Stimulated activated effector memory CD8-positive, alpha-beta T cell treated with anti-CD3 and anti-CD28 coated beads, Interleukin-12 subunit alpha, Interleukin-12 subunit beta, amount 100 ng/mL, for 72 hours (primary cell): Measurements from ENCODE around the gene BCKDHB.

Source experiments
- ATAC-seq: fragments of 150-1000 bp; cut with Tn5 transposase; 2 replicates; pipeline ENCODE4 v1.10.0; 2021
- DNase-seq, 2 donors: peaks; one replicate each; pipeline ENCODE4 v3.0.0; 2021 to 2022; ENCODE audit warnings: low spot score in 2 of 2
- H3K27ac Mint-ChIP-seq: one replicate; pipeline ENCODE4 v1.8.0; 2022; ENCODE audit warnings: mild to moderate bottlenecking, mixed read lengths
- H3K36me3 Mint-ChIP-seq: one replicate; pipeline ENCODE4 v1.8.0; 2022; ENCODE audit warnings: mild to moderate bottlenecking, mixed read lengths
- H3K4me1 Mint-ChIP-seq: one replicate; pipeline ENCODE4 v1.8.0; 2022; ENCODE audit warnings: mixed read lengths
- H3K4me3 Mint-ChIP-seq: one replicate; pipeline ENCODE4 v1.8.0; 2022; ENCODE audit warnings: mild to moderate bottlenecking, mixed read lengths
- H3K9me3 Mint-ChIP-seq: one replicate; pipeline ENCODE4 v1.8.0; 2022; ENCODE audit warnings: mixed read lengths

Gene BCKDHB

GRCh38 chr6:80380566-80380965, 274.1 kb downstream of the BCKDHB start:
- no peak for ATAC-seq
- Mint-ChIP-seq H3K9me3 (peaks cover 1% of the 10 kb centered on the region), H3K27ac (no peak overlapping the region), H3K4me3 (no peak overlapping the region), H3K36me3 (no peaks in the 10 kb centered on the region), H3K4me1 (no peaks in the 10 kb centered on the region)
- DNase-seq, result no peak

GRCh38 chr6:80382811-80383210, 276.3 kb downstream of the BCKDHB start:
- H3K4me1 Mint-ChIP-seq, result no peaks in the 10 kb centered on the region

GRCh38 chr6:80388507-80388906, 282.0 kb downstream of the BCKDHB start:
- DNase-seq (no peak), ATAC-seq (no peak)
- Mint-ChIP-seq H3K27ac (no peak overlapping the region), H3K4me3 (no peak overlapping the region), H3K36me3 (no peaks in the 10 kb centered on the region), H3K4me1 (no peaks in the 10 kb centered on the region), H3K9me3 (peaks cover 4% of the 10 kb centered on the region)

More at GRCh38 chr6:80382811-80383210, 276.3 kb downstream of the BCKDHB start:
- no peak overlapping the region for H3K27ac Mint-ChIP-seq
- no peak for ATAC-seq
- no peaks in the 10 kb centered on the region for H3K36me3 Mint-ChIP-seq
- no peak overlapping the region for H3K4me3 Mint-ChIP-seq
- no peak for DNase-seq
- H3K9me3 Mint-ChIP-seq, result no peaks in the 10 kb centered on the region
